ENCODE results near the gene GCDH. TPM values are rescaled to one million over a fixed set of nuclear protein-coding genes. Genes with fewer than 3 reads are reported as not detected.

The GCDH gene
- total RNA-seq, 2 donors from 2014 or later, result 58.1 to 62.9 TPM

GRCh38 chr19:12939975-12940423, 49.0 kb downstream of the GCDH start:
- H3K9me3 Mint-ChIP-seq, result no peaks in the 10 kb centered on the region
- H3K27me3 Mint-ChIP-seq (ENCODE audit: insufficient read depth), result no peaks in the 10 kb centered on the region
- H3K36me3 Mint-ChIP-seq (ENCODE audit: low read depth), result peaks cover 64% of the 10 kb centered on the region
- DNase-seq, result no peak
- 91 to 100% methylated on average over 8 to 10 of the region's 10 CpGs for WGBS, 2 experiments (ENCODE audit: insufficient coverage in 1 of 2, insufficient read length in 1 of 2)
- no peaks in the 10 kb centered on the region for H3K9me3 ChIP-seq (ENCODE audit: control insufficient read depth, low read length)
- no peaks in the 10 kb centered on the region for H3K27me3 ChIP-seq (ENCODE audit: control insufficient read depth, insufficient read depth, low read length, poor library complexity, severe bottlenecking)
- H3K4me3 ChIP-seq (ENCODE audit: low read length), result peak overlapping the region; percentile 99
- TF ChIP-seq CTCF (conservative IDR thresholded peaks at IDR 0.05), result no peak
- peaks cover 12% of the 10 kb centered on the region for H3K4me1 ChIP-seq (ENCODE audit: control insufficient read depth, insufficient read depth, low read length)
- H3K9ac ChIP-seq (ENCODE audit: extremely low read depth, low read length, poor library complexity, severe bottlenecking), result peak overlapping the region; percentile 99
- H3K4me1 Mint-ChIP-seq, result peaks cover 31% of the 10 kb centered on the region
- no peak overlapping the region for H3K27ac ChIP-seq (ENCODE audit: low read depth, low read length)
- peaks cover 59% of the 10 kb centered on the region for H3K36me3 ChIP-seq (ENCODE audit: control insufficient read depth, insufficient read depth, low read length)
- peak overlapping the region; percentile 100 for H3K4me3 Mint-ChIP-seq
- peak overlapping the region; percentile 97 for H3K27ac Mint-ChIP-seq

- no peaks in the 10 kb centered on the region for H3K27me3 Mint-ChIP-seq (ENCODE audit: insufficient read depth)
- 96 to 100% methylated on average over 2 of the region's 2 CpGs for WGBS, 2 experiments (ENCODE audit: insufficient coverage in 1 of 2, insufficient read length in 1 of 2)
- Histone ChIP-seq H3K9me3 (ENCODE audit: control insufficient read depth, low read length) (no peaks in the 10 kb centered on the region), H3K36me3 (ENCODE audit: control insufficient read depth, insufficient read depth, low read length) (peaks cover 59% of the 10 kb centered on the region), H3K4me3 (ENCODE audit: low read length) (peak overlapping the region; percentile 99), H3K9ac (ENCODE audit: extremely low read depth, low read length, poor library complexity, severe bottlenecking) (peak overlapping the region; percentile 99), H3K27ac (ENCODE audit: low read depth, low read length) (no peak overlapping the region), H3K4me1 (ENCODE audit: control insufficient read depth, insufficient read depth, low read length) (peaks cover 12% of the 10 kb centered on the region), H3K27me3 (ENCODE audit: control insufficient read depth, insufficient read depth, low read length, poor library complexity, severe bottlenecking) (no peaks in the 10 kb centered on the region)
- H3K4me3 Mint-ChIP-seq, result peak overlapping the region; percentile 100
- peaks cover 64% of the 10 kb centered on the region for H3K36me3 Mint-ChIP-seq (ENCODE audit: low read depth)
- DNase-seq, result no peak
- no peak for TF ChIP-seq CTCF (conservative IDR thresholded peaks at IDR 0.05)
- H3K4me1 Mint-ChIP-seq, result peaks cover 31% of the 10 kb centered on the region
- no peaks in the 10 kb centered on the region for H3K9me3 Mint-ChIP-seq
- peak overlapping the region; percentile 97 for H3K27ac Mint-ChIP-seq
Observed at GRCh38 chr19:12940897-12941296, 49.9 kb downstream of the GCDH start.

GRCh38 chr19:12943437-12944044, 52.6 kb downstream of the GCDH start:
- H3K9ac ChIP-seq (ENCODE audit: extremely low read depth, low read length, poor library complexity, severe bottlenecking), result no peak overlapping the region

More at GRCh38 chr19:12943437-12944044, 52.6 kb downstream of the GCDH start:
- H3K27ac ChIP-seq (ENCODE audit: low read depth, low read length), result peak overlapping the region; percentile 16
- no peaks in the 10 kb centered on the region for H3K9me3 Mint-ChIP-seq
- TF ChIP-seq CTCF (conservative IDR thresholded peaks at IDR 0.05), result no peak
- no peaks in the 10 kb centered on the region for H3K27me3 Mint-ChIP-seq (ENCODE audit: insufficient read depth)
- peak overlapping the region; percentile 82 for H3K27ac Mint-ChIP-seq
- H3K4me3 Mint-ChIP-seq, result no peak overlapping the region
- WGBS, 2 experiments (ENCODE audit: insufficient coverage in 1 of 2, insufficient read length in 1 of 2), result 96% methylated on average over 18 of the region's 18 CpGs
- no peak overlapping the region for H3K4me3 ChIP-seq (ENCODE audit: low read length)
- H3K36me3 Mint-ChIP-seq (ENCODE audit: low read depth), result peaks cover 76% of the 10 kb centered on the region
- H3K9me3 ChIP-seq (ENCODE audit: control insufficient read depth, low read length), result no peaks in the 10 kb centered on the region
- no peaks in the 10 kb centered on the region for H3K27me3 ChIP-seq (ENCODE audit: control insufficient read depth, insufficient read depth, low read length, poor library complexity, severe bottlenecking)
- H3K4me1 Mint-ChIP-seq, result peaks cover 28% of the 10 kb centered on the region
- peaks cover 70% of the 10 kb centered on the region for H3K36me3 ChIP-seq (ENCODE audit: control insufficient read depth, insufficient read depth, low read length)
- no peak for DNase-seq
- H3K4me1 ChIP-seq (ENCODE audit: control insufficient read depth, insufficient read depth, low read length), result peaks cover 5% of the 10 kb centered on the region
